Stimulated activated naive CD8-positive, alpha-beta T cell treated with anti-CD3 and anti-CD28 coated beads, Interleukin-15, amount 100 ng/mL, for 72 hours (primary cell): ENCODE data around the gene NEURL3.

Experiments used
- ATAC-seq: fragments of 150-1000 bp; cut with Tn5 transposase; 2 replicates; pipeline ENCODE4 v1.10.0; 2021; ENCODE audit warnings: mild to moderate bottlenecking, moderate library complexity
- DNase-seq, 2 donors: peaks; one replicate each; pipeline ENCODE4 v3.0.0; 2021 to 2022
- H3K27ac Mint-ChIP-seq, 2 donors: one replicate each; pipeline ENCODE4 v1.8.0; 2022; ENCODE audit warnings: mild to moderate bottlenecking in 2 of 2, mixed read lengths in 2 of 2, moderate library complexity in 2 of 2
- H3K27me3 Mint-ChIP-seq: one replicate; pipeline ENCODE4 v1.8.0; 2022; ENCODE audit warnings: mixed read lengths
- H3K4me1 Mint-ChIP-seq: one replicate; pipeline ENCODE4 v1.8.0; 2022; ENCODE audit warnings: mild to moderate bottlenecking, mixed read lengths
- H3K4me3 Mint-ChIP-seq, 2 donors: one replicate each; pipeline ENCODE4 v1.8.0; 2022; ENCODE audit warnings: mild to moderate bottlenecking in 2 of 2, mixed read lengths in 2 of 2, moderate library complexity in 1 of 2
- H3K9me3 Mint-ChIP-seq, 2 donors: one replicate each; pipeline ENCODE4 v1.8.0; 2022; ENCODE audit warnings: mixed read lengths in 2 of 2

The NEURL3 gene

GRCh38 chr2:96493072-96493471 is 12.1 kb downstream of the NEURL3 start:
- H3K4me3 Mint-ChIP-seq = no peak overlapping the region
- no peaks in the 10 kb centered on the region for H3K27me3 Mint-ChIP-seq
- peaks cover 58% of the 10 kb centered on the region for H3K4me1 Mint-ChIP-seq
- ATAC-seq (no peak), DNase-seq (no peak)
- peaks cover 6 to 16% of the 10 kb centered on the region in 2 donors for H3K9me3 Mint-ChIP-seq
- H3K27ac Mint-ChIP-seq = peak overlapping the region in 1 of 2 donors; percentile 54

GRCh38 chr2:96491860-96492497 is 13.2 kb downstream of the NEURL3 start:
- H3K4me3 Mint-ChIP-seq = peak overlapping the region; percentile 19 to 31
- DNase-seq (no peak), ATAC-seq (peak; percentile 75)
- H3K4me1 Mint-ChIP-seq = peaks cover 58% of the 10 kb centered on the region
- peaks cover 6 to 16% of the 10 kb centered on the region in 2 donors for H3K9me3 Mint-ChIP-seq
- H3K27me3 Mint-ChIP-seq = no peaks in the 10 kb centered on the region
- H3K27ac Mint-ChIP-seq = peak overlapping the region in 1 of 2 donors; percentile 13

GRCh38 chr2:96489663-96490062 is 15.5 kb downstream of the NEURL3 start:
- ATAC-seq (no peak), DNase-seq (no peak)
- Mint-ChIP-seq H3K4me3 (peak overlapping the region in 1 of 2 donors; percentile 6), H3K4me1 (peaks cover 74% of the 10 kb centered on the region), H3K9me3 (peaks cover 0 to 1% of the 10 kb centered on the region in 2 donors), H3K27me3 (no peaks in the 10 kb centered on the region), H3K27ac (peak overlapping the region in 1 of 2 donors; percentile 1)

GRCh38 chr2:96489261-96489660 is 15.9 kb downstream of the NEURL3 start:
- DNase-seq (no peak), ATAC-seq (no peak)
- Mint-ChIP-seq H3K27me3 (no peaks in the 10 kb centered on the region), H3K4me1 (peaks cover 78% of the 10 kb centered on the region), H3K4me3 (peak overlapping the region in 1 of 2 donors; percentile 6), H3K9me3 (no peaks in the 10 kb centered on the region), H3K27ac (peak overlapping the region in 1 of 2 donors; percentile 1)

GRCh38 chr2:96486696-96487095 is 18.5 kb downstream of the NEURL3 start:
- ATAC-seq (no peak), DNase-seq (no peak)
- Mint-ChIP-seq H3K9me3 (peaks cover 0 to 5% of the 10 kb centered on the region in 2 donors), H3K27ac (peak overlapping the region; percentile 99), H3K27me3 (no peaks in the 10 kb centered on the region), H3K4me1 (peaks cover 71% of the 10 kb centered on the region), H3K4me3 (peak overlapping the region; percentile 88 to 89)

GRCh38 chr2:96485751-96486651 is 19.2 kb downstream of the NEURL3 start:
- peaks cover 70% of the 10 kb centered on the region for H3K4me1 Mint-ChIP-seq
- H3K4me3 Mint-ChIP-seq = peak overlapping the region; percentile 88 to 89
- ATAC-seq = peak; percentile 97

GRCh38 chr2:96485350-96485749 is 19.8 kb downstream of the NEURL3 start:
- ATAC-seq = peak; percentile 10
- peak overlapping the region; percentile 99 for H3K27ac Mint-ChIP-seq
- H3K4me3 Mint-ChIP-seq = peak overlapping the region; percentile 88 to 89
- DNase-seq = no peak
- H3K27me3 Mint-ChIP-seq = no peaks in the 10 kb centered on the region
- H3K4me1 Mint-ChIP-seq = peaks cover 68% of the 10 kb centered on the region
- H3K9me3 Mint-ChIP-seq = peaks cover 0 to 5% of the 10 kb centered on the region in 2 donors

More at GRCh38 chr2:96485751-96486651, 19.2 kb downstream of the NEURL3 start:
- Mint-ChIP-seq H3K9me3 (peaks cover 0 to 5% of the 10 kb centered on the region in 2 donors), H3K27ac (peak overlapping the region; percentile 99), H3K27me3 (no peaks in the 10 kb centered on the region)
- DNase-seq = peak; percentile 85 to 93

DNA sequence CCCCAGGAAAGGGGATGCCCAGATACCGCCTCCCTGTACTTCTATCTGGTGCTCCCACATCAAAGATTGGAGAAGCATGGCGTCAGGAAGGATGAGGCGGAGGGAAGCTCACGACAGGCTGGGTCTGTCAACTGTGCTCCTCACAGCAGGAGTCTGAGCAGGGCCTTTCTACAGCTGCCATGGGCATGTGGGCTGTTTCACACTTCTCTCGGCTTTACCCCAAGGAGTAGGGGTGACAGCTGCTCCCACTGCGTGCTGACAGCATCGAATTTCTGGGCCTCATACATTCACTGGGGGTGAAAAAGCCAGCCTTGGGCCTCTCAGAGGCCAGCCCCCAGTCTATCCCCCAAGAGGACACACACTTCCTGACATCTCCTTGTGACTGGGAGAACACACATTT is 21.1 kb downstream of the NEURL3 start:
- DNase-seq (no peak), ATAC-seq (no peak)
- H3K4me1 Mint-ChIP-seq = peaks cover 56% of the 10 kb centered on the region
- peaks cover 0 to 5% of the 10 kb centered on the region in 2 donors for H3K9me3 Mint-ChIP-seq
- no peak overlapping the region for H3K27ac Mint-ChIP-seq
- H3K27me3 Mint-ChIP-seq = no peaks in the 10 kb centered on the region
- no peak overlapping the region for H3K4me3 Mint-ChIP-seq

GRCh38 chr2:96477458-96477857 is 27.7 kb downstream of the NEURL3 start:
- Mint-ChIP-seq H3K4me3 (no peak overlapping the region), H3K9me3 (no peaks in the 10 kb centered on the region), H3K27ac (peak overlapping the region in 1 of 2 donors; percentile 5), H3K27me3 (peaks cover 8% of the 10 kb centered on the region), H3K4me1 (peaks cover 8% of the 10 kb centered on the region)
- ATAC-seq (no peak), DNase-seq (no peak)

DNA sequence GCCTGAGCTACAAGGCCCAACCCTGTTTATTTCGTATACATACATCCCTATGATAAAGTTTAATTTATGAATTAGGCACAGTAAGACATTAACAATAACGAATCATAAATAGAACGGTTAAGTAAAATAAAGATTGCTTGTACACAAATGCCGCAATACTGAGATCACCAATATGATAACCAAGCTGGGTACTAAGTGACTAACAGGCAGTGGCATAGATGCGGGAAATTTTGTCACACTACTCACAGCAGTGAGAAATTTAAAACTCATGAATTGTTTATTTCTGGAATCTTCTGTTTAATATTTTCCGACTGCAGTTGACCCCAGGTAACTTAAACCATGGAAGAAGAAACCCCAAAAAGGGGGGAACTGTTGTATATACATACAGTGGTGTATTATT is 33.4 kb downstream of the NEURL3 start:
- Mint-ChIP-seq H3K9me3 (no peaks in the 10 kb centered on the region), H3K4me1 (peaks cover 16% of the 10 kb centered on the region)
- ATAC-seq = no peak

DNA sequence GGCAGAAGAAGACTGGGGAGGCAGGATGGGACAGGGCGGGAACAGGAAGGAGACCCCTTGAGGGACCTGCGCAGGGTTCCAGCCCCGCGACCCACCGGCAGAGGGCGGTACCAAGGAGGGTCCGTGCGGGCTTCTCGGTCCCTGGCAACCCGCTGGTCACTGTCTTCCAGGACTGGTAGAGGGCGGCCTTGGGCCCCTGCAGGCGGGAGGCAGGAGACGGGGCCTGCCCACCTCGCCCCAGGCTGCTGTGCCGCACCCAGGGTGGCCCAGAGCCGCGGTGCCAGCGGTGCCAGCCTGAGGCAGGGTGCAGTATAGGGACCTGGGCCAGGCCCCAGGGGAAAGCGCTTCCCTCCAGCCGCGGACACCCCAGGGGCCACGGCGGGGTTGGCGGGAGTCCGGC is 34.5 kb downstream of the NEURL3 start:
- H3K4me3 Mint-ChIP-seq = peak overlapping the region; percentile 37 to 70

More for the DNA sequence above, 33.4 kb downstream of the NEURL3 start:
- H3K4me3 Mint-ChIP-seq = no peak overlapping the region
- H3K27ac Mint-ChIP-seq = no peak overlapping the region
- no peak for DNase-seq
- peaks cover 8% of the 10 kb centered on the region for H3K27me3 Mint-ChIP-seq

DNA sequence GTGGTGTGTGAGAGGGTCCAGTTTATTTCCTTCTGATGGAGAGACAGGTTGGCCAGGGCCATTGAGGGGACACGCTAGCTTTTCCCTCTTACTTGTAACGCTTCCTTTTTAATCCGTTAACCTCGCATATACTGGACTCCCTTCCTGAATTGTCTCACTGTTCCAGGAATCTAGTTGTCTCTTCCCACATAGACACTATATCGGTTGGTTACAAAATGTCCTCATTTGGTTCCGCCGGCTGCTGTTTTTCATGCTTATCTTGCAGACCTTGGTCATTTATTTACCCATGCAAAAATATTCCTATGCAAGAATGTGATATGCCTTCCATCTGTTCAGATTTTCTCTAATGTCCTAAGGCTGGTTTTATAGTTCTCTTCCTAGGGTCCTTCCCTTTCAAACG is 35.0 kb downstream of the NEURL3 start:
- DNase-seq (no peak), ATAC-seq (no peak)
- Mint-ChIP-seq H3K4me1 (peaks cover 16% of the 10 kb centered on the region), H3K4me3 (peak overlapping the region in 1 of 2 donors; percentile 37), H3K9me3 (no peaks in the 10 kb centered on the region), H3K27me3 (peaks cover 8% of the 10 kb centered on the region), H3K27ac (no peak overlapping the region)

More for the DNA sequence above, 34.5 kb downstream of the NEURL3 start:
- DNase-seq = peak; percentile 62 to 66
- no peak overlapping the region for H3K27ac Mint-ChIP-seq
- no peaks in the 10 kb centered on the region for H3K9me3 Mint-ChIP-seq
- H3K27me3 Mint-ChIP-seq = peaks cover 8% of the 10 kb centered on the region
- ATAC-seq = peak; percentile 93
- H3K4me1 Mint-ChIP-seq = peaks cover 16% of the 10 kb centered on the region

DNA sequence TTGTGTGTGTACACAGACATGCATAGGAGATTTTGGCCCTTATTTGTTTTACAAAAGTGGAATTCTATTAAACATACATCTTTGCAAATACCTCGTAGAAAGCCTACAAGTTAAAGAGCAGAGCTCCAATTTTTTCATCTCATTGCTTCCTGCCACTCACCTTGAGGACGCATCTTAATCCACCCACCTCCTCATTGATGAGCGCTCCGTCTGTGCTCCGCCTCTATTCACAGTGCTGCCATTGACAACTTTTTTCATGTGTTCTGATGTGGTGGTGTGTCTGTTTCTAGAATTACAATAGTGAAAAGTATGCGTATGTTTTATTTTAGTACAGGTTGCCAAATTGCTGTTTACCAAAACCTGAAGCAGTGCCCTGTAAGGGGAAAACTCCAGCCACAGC is 36.3 kb downstream of the NEURL3 start:
- no peaks in the 10 kb centered on the region for H3K9me3 Mint-ChIP-seq
- ATAC-seq (no peak), DNase-seq (no peak)
- H3K4me1 Mint-ChIP-seq = peaks cover 16% of the 10 kb centered on the region
- H3K27ac Mint-ChIP-seq = no peak overlapping the region
- H3K4me3 Mint-ChIP-seq = no peak overlapping the region
- peaks cover 8% of the 10 kb centered on the region for H3K27me3 Mint-ChIP-seq

GRCh38 chr2:96464651-96465050 is 40.5 kb downstream of the NEURL3 start:
- no peak overlapping the region for H3K4me3 Mint-ChIP-seq
- peaks cover 0 to 8% of the 10 kb centered on the region in 2 donors for H3K9me3 Mint-ChIP-seq
- no peak for ATAC-seq
- no peak for DNase-seq
- H3K27me3 Mint-ChIP-seq = no peaks in the 10 kb centered on the region
- H3K4me1 Mint-ChIP-seq = no peaks in the 10 kb centered on the region
- H3K27ac Mint-ChIP-seq = no peak overlapping the region

DNA sequence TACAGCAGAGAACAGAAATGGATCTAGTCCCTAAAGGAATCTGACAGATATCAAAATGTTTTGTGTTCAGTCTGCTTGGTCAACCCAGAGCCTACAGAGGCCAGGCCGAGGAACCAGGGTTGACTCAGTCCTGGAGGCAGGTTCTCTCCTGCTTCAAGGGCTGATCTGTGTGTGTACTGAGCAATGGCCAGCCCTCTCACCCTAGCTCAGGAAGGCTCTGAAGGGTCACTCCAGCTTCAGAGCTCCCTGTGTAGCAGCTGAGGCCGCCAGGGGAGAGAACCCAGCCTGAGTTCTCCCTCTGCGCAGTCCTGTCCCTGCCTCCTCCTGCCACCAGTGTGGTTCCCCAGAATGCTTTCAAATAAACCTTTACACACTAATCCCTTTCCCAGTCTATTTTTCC is 41.1 kb downstream of the NEURL3 start:
- Mint-ChIP-seq H3K9me3 (peaks cover 0 to 14% of the 10 kb centered on the region in 2 donors), H3K27ac (no peak overlapping the region), H3K27me3 (no peaks in the 10 kb centered on the region), H3K4me1 (no peaks in the 10 kb centered on the region), H3K4me3 (no peak overlapping the region)
- ATAC-seq (peak; percentile 40), DNase-seq (no peak)

DNA sequence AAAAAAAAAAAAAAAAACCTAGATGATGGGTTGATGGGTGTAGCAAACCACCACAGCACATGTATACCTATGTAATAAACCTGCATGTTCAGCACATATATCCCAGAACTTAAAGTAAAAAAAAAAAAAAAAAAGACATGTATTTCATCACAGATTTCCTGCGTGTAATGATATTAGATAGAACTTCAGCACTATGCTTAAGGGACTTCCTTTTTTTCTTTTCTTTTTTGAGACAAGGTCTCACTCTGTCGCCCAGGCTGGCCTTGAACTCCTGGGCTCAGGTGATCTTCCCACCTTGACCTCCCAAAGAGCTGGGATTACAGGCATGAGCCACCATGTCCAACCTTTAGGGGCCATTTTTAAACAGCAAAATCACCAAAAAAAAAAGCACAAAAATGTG is 42.0 kb downstream of the NEURL3 start:
- ATAC-seq (no peak), DNase-seq (no peak)
- Mint-ChIP-seq H3K27ac (no peak overlapping the region), H3K4me3 (no peak overlapping the region), H3K9me3 (peaks cover 0 to 19% of the 10 kb centered on the region in 2 donors), H3K4me1 (no peaks in the 10 kb centered on the region), H3K27me3 (no peaks in the 10 kb centered on the region)
